Limb (tissue), 2 donors: Measurements from ENCODE around the gene TEX35.

ENCODE experiments used
- DNase-seq, 2 donors: peaks; one replicate each; pipeline ENCODE4 v3.0.0-alpha.2; 2016; ENCODE audit errors: extremely low spot score in 2 of 2

Gene TEX35

GRCh38 chr1:178518894-178519293, 6.0 kb downstream of the TEX35 start:
- DNase-seq = no peak

- no peak for DNase-seq
Observed at GRCh38 chr1:178520803-178521202, 7.9 kb downstream of the TEX35 start.

- no peak for DNase-seq
Observed at GRCh38 chr1:178521241-178521640, 8.3 kb downstream of the TEX35 start.

GRCh38 chr1:178527117-178527516, 14.2 kb downstream of the TEX35 start:
- no peak for DNase-seq

GRCh38 chr1:178528228-178528952, 15.5 kb downstream of the TEX35 start:
- no peak for DNase-seq

- no peak for DNase-seq
Observed at GRCh38 chr1:178528953-178529335, 16.0 kb downstream of the TEX35 start.

- DNase-seq = no peak
Observed at GRCh38 chr1:178529364-178530036, 16.6 kb downstream of the TEX35 start.

GRCh38 chr1:178530037-178530402, 17.1 kb downstream of the TEX35 start:
- no peak for DNase-seq

GRCh38 chr1:178530502-178530901, 17.6 kb downstream of the TEX35 start:
- no peak for DNase-seq

- DNase-seq = no peak
Observed at GRCh38 chr1:178531887-178532286, 19.0 kb downstream of the TEX35 start.

- peak; percentile 80 to 89 for DNase-seq
Observed at GRCh38 chr1:178532392-178532791, 19.5 kb downstream of the TEX35 start.

- DNase-seq = no peak
Observed at GRCh38 chr1:178533121-178533946, 20.4 kb downstream of the TEX35 start.

GRCh38 chr1:178534137-178534868, 21.4 kb downstream of the TEX35 start:
- no peak for DNase-seq

- DNase-seq = no peak
Observed at GRCh38 chr1:178536329-178536728, 23.4 kb downstream of the TEX35 start.

- DNase-seq = peak in 1 of 2 donors; percentile 50
Observed at GRCh38 chr1:178536844-178537371, 24.0 kb downstream of the TEX35 start.

GRCh38 chr1:178537382-178538090, 24.6 kb downstream of the TEX35 start:
- DNase-seq = no peak

GRCh38 chr1:178538192-178538916, 25.4 kb downstream of the TEX35 start:
- DNase-seq = no peak

GRCh38 chr1:178539291-178539690, 26.4 kb downstream of the TEX35 start:
- DNase-seq = no peak

- DNase-seq = no peak
Observed at GRCh38 chr1:178540204-178540603, 27.3 kb downstream of the TEX35 start.

- no peak for DNase-seq
Observed at GRCh38 chr1:178540646-178541045, 27.7 kb downstream of the TEX35 start.
